H1 (cell line): ENCODE measurements around the gene NFKB1. TPM values are rescaled to one million over a fixed set of nuclear protein-coding genes. Genes with fewer than 3 reads are reported as not detected.

ENCODE experiments used
- CTCF ChIA-PET: fragments of 300-600 bp; sonication (Branson Sonifier 250); formaldehyde crosslinking; loops from one replicate; lab custom pipeline; 2021; ENCODE audit not compliant: partially characterized antibody; lab: Charles Lee
- POLR2A ChIA-PET: fragments of 300-600 bp; sonication (Branson Sonifier 250); formaldehyde crosslinking; loops from one replicate; lab custom pipeline; 2021; ENCODE audit warnings: inconsistent platforms; ENCODE audit not compliant: partially characterized antibody; lab: Charles Lee
- DNase-seq, 2 experiments: peaks; one replicate each; pipeline versions ENCODE4 v3.0.0 to v3.0.0-alpha.2; 2010 to 2022; ENCODE audit warnings: low spot score in 2 of 2, low read depth in 1 of 2, mixed read lengths in 1 of 2
- FAIRE-seq: peaks from 2 replicates; lab custom pipeline; 2011; peaks lifted over from hg19 to GRCh38; lab: Jason Lieb, UNC
- H2AFZ ChIP-seq: 2 replicates; pipeline ENCODE4 v1.8.1; 2012; ENCODE audit warnings: low read length, inconsistent platforms
- H2AK5ac ChIP-seq: 2 replicates; pipeline ENCODE4 v1.6.1; 2013; ENCODE audit warnings: low read depth, low read length
- H2BK120ac ChIP-seq: replicated peaks from 2 replicates; pipeline ENCODE3; 2013; ENCODE audit warnings: low read depth, low read length, inconsistent platforms
- H2BK12ac ChIP-seq: 2 replicates; pipeline ENCODE4 v1.6.1; 2013; ENCODE audit warnings: low read depth, low read length
- H2BK15ac ChIP-seq: 2 replicates; pipeline ENCODE4 v1.6.1; 2013; ENCODE audit warnings: low read length
- H2BK20ac ChIP-seq: 2 replicates; pipeline ENCODE4 v1.6.1; 2013; ENCODE audit warnings: low read length
- H2BK5ac ChIP-seq: 2 replicates; pipeline ENCODE4 v1.6.1; 2013; ENCODE audit warnings: low read depth, low read length
- H3K14ac ChIP-seq: 2 replicates; pipeline ENCODE4 v1.6.1; 2013; ENCODE audit warnings: inconsistent platforms; ENCODE audit not compliant: insufficient read length
- H3K18ac ChIP-seq: 2 replicates; pipeline ENCODE4 v1.6.1; 2013; ENCODE audit warnings: low read length; ENCODE audit errors: extremely low read depth
- H3K23ac ChIP-seq: 2 replicates; pipeline ENCODE4 v1.6.1; 2013; ENCODE audit warnings: inconsistent platforms; ENCODE audit not compliant: insufficient read length
- H3K23me2 ChIP-seq: 2 replicates; pipeline ENCODE4 v1.6.1; 2013; ENCODE audit warnings: low read depth, low read length
- H3K27ac ChIP-seq: 2 replicates; pipeline ENCODE4 v1.6.1; 2011; ENCODE audit warnings: low read depth, low read length, inconsistent platforms
- H3K27me3 ChIP-seq, 4 experiments: replicated peaks in 1 of 4; 1 replicate in 1 of 4; 2 replicates in 3 of 4; pipeline versions ENCODE4 v1.6.1 to v1.8.1; 2011 to 2013; ENCODE audit warnings: low read length in 3 of 4, mild to moderate bottlenecking in 3 of 4, inconsistent platforms in 2 of 4, mixed read lengths in 2 of 4, moderate library complexity in 1 of 4; ENCODE audit not compliant: control insufficient read depth in 3 of 4, insufficient read depth in 3 of 4; ENCODE audit errors: extremely low read depth in 1 of 4
- H3K36me3 ChIP-seq, 4 experiments: 2 replicates each; pipeline versions ENCODE4 v1.6.1 to v1.8.1; 2011 to 2013; ENCODE audit warnings: mild to moderate bottlenecking in 4 of 4, low read length in 3 of 4, moderate library complexity in 2 of 4, control low read depth in 1 of 4, inconsistent platforms in 1 of 4; ENCODE audit not compliant: insufficient read depth in 4 of 4, control insufficient read depth in 2 of 4
- H3K4ac ChIP-seq: replicated peaks from 2 replicates; pipeline ENCODE3; 2013; ENCODE audit warnings: low read length, low read depth, mixed read lengths, inconsistent platforms; ENCODE audit not compliant: insufficient read length
- H3K4me1 ChIP-seq, 4 experiments: replicated peaks in 1 of 4; 1 replicate in 1 of 4; 2 replicates in 3 of 4; pipeline versions ENCODE4 v1.6.1 to v1.8.1; 2011 to 2013; ENCODE audit warnings: low read length in 3 of 4, inconsistent platforms in 2 of 4, mixed read lengths in 1 of 4; ENCODE audit not compliant: insufficient read depth in 4 of 4, control insufficient read depth in 3 of 4
- H3K4me2 ChIP-seq, 2 experiments: 2 replicates each; pipeline versions ENCODE4 v1.6.1 to v1.8.1; 2011 to 2013; ENCODE audit warnings: low read depth in 2 of 2, low read length in 2 of 2, control low read depth in 1 of 2, inconsistent platforms in 1 of 2, mild to moderate bottlenecking in 1 of 2; ENCODE audit not compliant: insufficient read depth in 1 of 2
- H3K4me3 ChIP-seq, 4 experiments: fragments of 200-600, 300-600 bp in 1 of 4; sonication (generic), shearing (Covaris generic), sonication (Bioruptor Twin) in 1 of 4; 2 replicates each; pipeline versions ENCODE4 v1.5.1 to v1.8.1; 2011 to 2016; ENCODE audit warnings: low read length in 4 of 4, low read depth in 3 of 4, control low read depth in 2 of 4, inconsistent platforms in 2 of 4, mild to moderate bottlenecking in 2 of 4, mixed read lengths in 1 of 4, moderate library complexity in 1 of 4; ENCODE audit not compliant: insufficient read depth in 2 of 4; ENCODE audit errors: extremely low read depth in 1 of 4
- H3K56ac ChIP-seq: replicated peaks from 2 replicates; pipeline ENCODE3; 2013; ENCODE audit warnings: low read depth, mild to moderate bottlenecking, mixed read lengths, low read length, inconsistent platforms; ENCODE audit not compliant: insufficient read length
- H3K79me1 ChIP-seq: 2 replicates; pipeline ENCODE4 v1.6.1; 2013; ENCODE audit warnings: low read depth, low read length, control low read depth
- H3K79me2 ChIP-seq, 2 experiments: 2 replicates each; pipeline versions ENCODE4 v1.6.1 to v1.8.1; 2012 to 2013; ENCODE audit warnings: low read length in 2 of 2, mild to moderate bottlenecking in 2 of 2, inconsistent platforms in 1 of 2; ENCODE audit not compliant: insufficient read depth in 2 of 2, control insufficient read depth in 1 of 2
- H3K9ac ChIP-seq, 4 experiments: replicated peaks in 1 of 4; 1 replicate in 1 of 4; 2 replicates in 3 of 4; pipeline versions ENCODE4 v1.6.1 to v1.8.1; 2011 to 2013; ENCODE audit warnings: low read depth in 3 of 4, low read length in 3 of 4, control low read depth in 2 of 4, mild to moderate bottlenecking in 2 of 4, moderate library complexity in 2 of 4, inconsistent platforms in 1 of 4; ENCODE audit errors: extremely low read depth in 1 of 4
- H3K9me3 ChIP-seq, 2 experiments: 2 replicates each; pipeline versions ENCODE4 v1.6.1 to v1.8.1; 2012 to 2013; ENCODE audit warnings: mild to moderate bottlenecking in 2 of 2, moderate library complexity in 2 of 2, control low read depth in 1 of 2, inconsistent platforms in 1 of 2, low read depth in 1 of 2, low read length in 1 of 2, mixed read lengths in 1 of 2; ENCODE audit not compliant: insufficient read depth in 2 of 2
- H4K20me1 ChIP-seq, 2 experiments: replicated peaks in 1 of 2; 2 replicates each; pipeline versions ENCODE3 to v1.8.1; 2011 to 2013; ENCODE audit warnings: inconsistent platforms in 2 of 2, low read length in 2 of 2, mild to moderate bottlenecking in 1 of 2; ENCODE audit not compliant: insufficient read depth in 2 of 2, control insufficient read depth in 1 of 2
- H4K5ac ChIP-seq: 2 replicates; pipeline ENCODE4 v1.6.1; 2013; ENCODE audit warnings: low read length, low read depth, mixed read lengths, inconsistent platforms; ENCODE audit not compliant: insufficient read length
- H4K8ac ChIP-seq: 2 replicates; pipeline ENCODE4 v1.8.0; 2013; ENCODE audit warnings: mild to moderate bottlenecking, moderate library complexity, low read length, inconsistent platforms; ENCODE audit not compliant: insufficient read depth; ENCODE audit errors: extremely low read depth
- H4K91ac ChIP-seq: replicated peaks from 2 replicates; pipeline ENCODE3; 2013; ENCODE audit warnings: low read length, mixed read lengths, inconsistent platforms; ENCODE audit not compliant: insufficient read length
- ASH2L ChIP-seq: fragments of 200-600, 300-600 bp; sonication (generic); IDR thresholded peaks from one replicate; pipeline ENCODE4 v1.7.1; 2017; ENCODE audit warnings: low read length
- BRCA1 ChIP-seq: IDR thresholded peaks from 2 replicates; pipeline ENCODE4 v1.6.1; 2012; ENCODE audit warnings: low read depth, low read length, improper control_type of control experiment
- CREB1 ChIP-seq: IDR thresholded peaks from 2 replicates; pipeline ENCODE4 v1.6.1; 2012; ENCODE audit warnings: inconsistent platforms
- CTBP2 ChIP-seq: IDR thresholded peaks from 2 replicates; pipeline ENCODE4 v1.7.0; 2011; ENCODE audit warnings: borderline replicate concordance, mild to moderate bottlenecking, moderate library complexity, mixed read lengths, low read length; ENCODE audit not compliant: insufficient read depth, insufficient read length
- GTF2F1 ChIP-seq: IDR thresholded peaks from 2 replicates; pipeline ENCODE4 v1.6.1; 2012; ENCODE audit warnings: low read depth, low read length, improper control_type of control experiment, borderline replicate concordance
- KDM1A ChIP-seq: fragments of 200-600, 300-600 bp; sonication (generic); IDR thresholded peaks from 2 replicates; pipeline ENCODE4 v1.7.1; 2016; ENCODE audit warnings: mild to moderate bottlenecking, low read length, borderline replicate concordance
- KDM4A ChIP-seq: IDR thresholded peaks from one replicate; pipeline ENCODE4 v1.7.1; 2012; ENCODE audit warnings: low read depth, mild to moderate bottlenecking, moderate library complexity, low read length, inconsistent platforms; ENCODE audit not compliant: severe bottlenecking
- NANOG ChIP-seq: IDR thresholded peaks from 2 replicates; pipeline ENCODE4 v1.6.1; 2011; ENCODE audit warnings: low read length, low read depth, mild to moderate bottlenecking, inconsistent platforms; ENCODE audit not compliant: insufficient read depth, poor library complexity, severe bottlenecking
- RAD21 ChIP-seq, 2 experiments: IDR thresholded peaks in 1 of 2; conservative IDR thresholded peaks in 1 of 2; 2 replicates each; pipeline ENCODE4 v1.6.1; 2011; ENCODE audit warnings: low read depth in 2 of 2, low read length in 2 of 2, improper control_type of control experiment in 1 of 2, inconsistent platforms in 1 of 2, mild to moderate bottlenecking in 1 of 2, moderate library complexity in 1 of 2
- RNF2 ChIP-seq: fragments of 200-900, 300-1000 bp; sonication (generic); IDR thresholded peaks from 2 replicates; pipeline ENCODE4 v1.7.1; 2016; ENCODE audit warnings: borderline replicate concordance, low read depth, mild to moderate bottlenecking, antibody characterized with exemption, low read length; ENCODE audit not compliant: poor library complexity, severe bottlenecking; ENCODE audit errors: missing control alignments
- WGBS, 2 experiments: shearing (Covaris generic) in 1 of 2; methylation state at CpG; one replicate each; pipeline versions ENCODE4 v1.1.6 to v1.1.7; 2013 to 2015; ENCODE audit warnings: low lambda C conversion rate in 2 of 2, mixed read lengths in 2 of 2, inconsistent platforms in 1 of 2, low coverage in 1 of 2, missing lambda C conversion rate in 1 of 2; ENCODE audit not compliant: insufficient replicate concordance in 2 of 2, insufficient coverage in 1 of 2, insufficient read length in 1 of 2; ENCODE audit errors: extremely low coverage in 1 of 2, missing lambda C conversion rate in 1 of 2; 5-methylcytosine and 5-hydroxymethylcytosine counted together
- polyA plus RNA-seq, 7 experiments: library from polyadenylated mRNA; depleted of rRNA in 3 of 7; stranded (reverse) in 5 of 7; unstranded in 2 of 7; fragments of >200 nt in 5 of 7; fragments of 200-250 nt in 2 of 7; gene quantifications; 1 replicate in 5 of 7; 2 replicates in 1 of 7; 4 replicates in 1 of 7; pipeline versions ENCODE4 v1.2.1 to v1.2.3, GENCODE V29; 2011 to 2013; ENCODE audit warnings: missing spikeins in 2 of 7, mixed read lengths in 2 of 7
- total RNA-seq: library from RNA; stranded (reverse); fragmentation: NEBNext Ultra II Directional; extraction: Animal tissue kit (Norgen Biotek cat#: 25700); gene quantifications from 2 replicates; pipeline ENCODE4 v1.2.1, GENCODE V29; 2021
- TF ChIP-seq, protein P1 (sequence below), 3 experiments: IDR thresholded peaks; 1 replicate in 2 of 3; 2 replicates in 1 of 3; pipeline versions ENCODE4 v1.5.1 to v1.6.1; 2011; ENCODE audit warnings: low read length in 3 of 3, mild to moderate bottlenecking in 3 of 3, inconsistent platforms in 2 of 3, low read depth in 1 of 3, moderate library complexity in 1 of 3; ENCODE audit not compliant: insufficient read depth in 1 of 3; ENCODE audit errors: control extremely low read depth in 1 of 3

Gene NFKB1
- total and polyA plus RNA-seq, 2 of the 8 experiments (the other 6 are each of a cell fraction or from before 2014, with no cell fraction given): 2.9 to 6.8 TPM

DNA sequence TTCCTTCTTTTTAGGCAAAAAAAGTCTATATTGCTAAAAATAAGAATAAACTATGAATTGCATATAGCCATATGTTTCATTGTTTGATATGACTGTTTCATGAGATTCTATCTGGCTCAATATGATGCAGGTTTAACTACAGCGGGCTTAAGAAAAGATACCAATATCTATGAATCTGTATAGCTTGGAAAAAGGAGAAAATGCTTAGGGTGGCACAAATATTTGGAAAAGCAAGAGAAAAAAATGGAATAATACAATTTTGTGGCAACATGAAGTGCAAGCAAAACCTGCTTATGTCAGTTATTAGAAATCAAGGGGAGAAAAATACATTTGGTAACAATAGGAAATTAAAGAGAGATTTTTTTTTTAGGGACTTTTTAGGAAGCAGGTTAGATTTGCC lies 48.3 kb upstream of the NFKB1 start:
- no peak overlapping the region for H3K4me3 ChIP-seq
- no peaks in the 10 kb centered on the region; a peak in 1 of 7 replicates for H3K4me1 ChIP-seq
- no peak overlapping the region for H3K9ac ChIP-seq
- no peak overlapping the region for H3K4me2 ChIP-seq
- H3K9me3 ChIP-seq: no peaks in the 10 kb centered on the region
- DNase-seq: no peak
- H3K4ac ChIP-seq: no peak overlapping the region
- no peaks in the 10 kb centered on the region for H3K79me2 ChIP-seq
- 88% methylated on average over 1 of the region's 1 CpG; no CpG with 5 or more reads in 1 of the 2 experiments for whole genome bisulfite sequencing, 2 experiments
- no peak overlapping the region for H4K8ac ChIP-seq
- H2BK12ac ChIP-seq: no peak overlapping the region
- ChIA-PET CTCF (interaction anchor here (0.8 kb wide), 1 partner anchor 628 kb away, joined by 3 read pairs; no protein-coding TSS in a partner anchor), POLR2A (no interaction called here)
- H3K18ac ChIP-seq: no peak overlapping the region
- no peak overlapping the region for H4K5ac ChIP-seq
- H2BK5ac ChIP-seq: no peak overlapping the region
- no peak overlapping the region for H3K23ac ChIP-seq
- H3K14ac ChIP-seq: no peak overlapping the region
- H3K23me2 ChIP-seq: no peaks in the 10 kb centered on the region
- no peak overlapping the region for H3K27ac ChIP-seq
- no peak overlapping the region for H2BK20ac ChIP-seq
- H3K56ac ChIP-seq: no peak overlapping the region
- H3K79me1 ChIP-seq: no peaks in the 10 kb centered on the region
- no peak overlapping the region for H2BK120ac ChIP-seq
- H4K91ac ChIP-seq: no peak overlapping the region
- no peak overlapping the region for H2BK15ac ChIP-seq
- no peak overlapping the region for H2AFZ ChIP-seq
- H2AK5ac ChIP-seq: no peak overlapping the region
- no peak for FAIRE-seq
- H4K20me1 ChIP-seq: no peaks in the 10 kb centered on the region
- no peaks in the 10 kb centered on the region for H3K27me3 ChIP-seq
- H3K36me3 ChIP-seq: no peaks in the 10 kb centered on the region
- TF ChIP-seq CREB1 (no peak), BRCA1 (no peak), CTBP2 (no peak), NANOG (no peak), RNF2 (no peak), GTF2F1 (no peak), RAD21 (IDR thresholded peaks at IDR 0.05 in 1 of 2, conservative IDR thresholded peaks at IDR 0.05 in 1 of 2; ENCODE audit: low read depth in 2 of 2, low read length in 2 of 2) (no peak), KDM4A (no peak), ASH2L (no peak), KDM1A (no peak)
- TF ChIP-seq, protein P1, sequence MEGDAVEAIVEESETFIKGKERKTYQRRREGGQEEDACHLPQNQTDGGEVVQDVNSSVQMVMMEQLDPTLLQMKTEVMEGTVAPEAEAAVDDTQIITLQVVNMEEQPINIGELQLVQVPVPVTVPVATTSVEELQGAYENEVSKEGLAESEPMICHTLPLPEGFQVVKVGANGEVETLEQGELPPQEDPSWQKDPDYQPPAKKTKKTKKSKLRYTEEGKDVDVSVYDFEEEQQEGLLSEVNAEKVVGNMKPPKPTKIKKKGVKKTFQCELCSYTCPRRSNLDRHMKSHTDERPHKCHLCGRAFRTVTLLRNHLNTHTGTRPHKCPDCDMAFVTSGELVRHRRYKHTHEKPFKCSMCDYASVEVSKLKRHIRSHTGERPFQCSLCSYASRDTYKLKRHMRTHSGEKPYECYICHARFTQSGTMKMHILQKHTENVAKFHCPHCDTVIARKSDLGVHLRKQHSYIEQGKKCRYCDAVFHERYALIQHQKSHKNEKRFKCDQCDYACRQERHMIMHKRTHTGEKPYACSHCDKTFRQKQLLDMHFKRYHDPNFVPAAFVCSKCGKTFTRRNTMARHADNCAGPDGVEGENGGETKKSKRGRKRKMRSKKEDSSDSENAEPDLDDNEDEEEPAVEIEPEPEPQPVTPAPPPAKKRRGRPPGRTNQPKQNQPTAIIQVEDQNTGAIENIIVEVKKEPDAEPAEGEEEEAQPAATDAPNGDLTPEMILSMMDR (IDR thresholded peaks at IDR 0.05; ENCODE audit: control extremely low read depth in 1 of 3, insufficient read depth in 1 of 3, low read depth in 1 of 3, low read length in 3 of 3): no peak
